ENCODE results near the gene XRN2. TPM values are rescaled to one million over a fixed set of nuclear protein-coding genes. Genes with fewer than 3 reads are reported as not detected.

Gene XRN2
- total RNA-seq, 1 experiment from 2014 or later: 122 TPM

GRCh38 chr20:21344961-21345360 lies 41.8 kb downstream of the XRN2 start:
- Histone ChIP-seq H3K4me1 (ENCODE audit: insufficient read depth, low read length, poor library complexity, severe bottlenecking) (peaks cover 7% of the 10 kb centered on the region), H3K36me3 (ENCODE audit: insufficient read depth, low read length, poor library complexity, severe bottlenecking) (peaks cover 73% of the 10 kb centered on the region), H3K27me3 (replicated peaks; ENCODE audit: insufficient read depth, low read depth, low read length, poor library complexity) (no peaks in the 10 kb centered on the region), H3K4me3 (ENCODE audit: low read depth, low read length, poor library complexity, severe bottlenecking) (no peak overlapping the region), H3K9me3 (ENCODE audit: low read depth, low read length, poor library complexity, severe bottlenecking) (no peaks in the 10 kb centered on the region), H3K27ac (ENCODE audit: low read depth, low read length, poor library complexity, severe bottlenecking) (peak overlapping the region; percentile 3)
- BruUV-seq (replicated peaks): no TSS peak
- ChIA-PET CTCF (no interaction called here), POLR2A (ENCODE audit: low non-redundant PET) (no interaction called here)
- TF ChIP-seq EZH2 (IDR thresholded peaks at IDR 0.05; ENCODE audit: borderline replicate concordance, low read depth, low read length, poor library complexity, severe bottlenecking) (no peak), CTCF (conservative IDR thresholded peaks at IDR 0.05; ENCODE audit: low read depth, low read length) (no peak)
- intact Hi-C loops (cut with micrococcal nuclease; ENCODE audit: unreplicated experiment): no loop called here
- no peak for DNase-seq (ENCODE audit: low spot score)

GRCh38 chr20:21352703-21353102 lies 49.6 kb downstream of the XRN2 start:
- H3K4me1 ChIP-seq (ENCODE audit: insufficient read depth, low read length, poor library complexity, severe bottlenecking): peaks cover 4% of the 10 kb centered on the region
- POLR2A ChIA-PET (ENCODE audit: low non-redundant PET): no interaction called here

GRCh38 chr20:21353236-21353635 lies 50.1 kb downstream of the XRN2 start:
- intact Hi-C loops (cut with micrococcal nuclease; ENCODE audit: unreplicated experiment): no loop called here
- Histone ChIP-seq H3K4me1 (ENCODE audit: insufficient read depth, low read length, poor library complexity, severe bottlenecking) (peaks cover 6% of the 10 kb centered on the region), H3K27ac (ENCODE audit: low read depth, low read length, poor library complexity, severe bottlenecking) (no peak overlapping the region), H3K27me3 (replicated peaks; ENCODE audit: insufficient read depth, low read depth, low read length, poor library complexity) (no peaks in the 10 kb centered on the region), H3K4me3 (ENCODE audit: low read depth, low read length, poor library complexity, severe bottlenecking) (no peak overlapping the region), H3K36me3 (ENCODE audit: insufficient read depth, low read length, poor library complexity, severe bottlenecking) (peaks cover 52% of the 10 kb centered on the region), H3K9me3 (ENCODE audit: low read depth, low read length, poor library complexity, severe bottlenecking) (no peaks in the 10 kb centered on the region)
- TF ChIP-seq EZH2 (IDR thresholded peaks at IDR 0.05; ENCODE audit: borderline replicate concordance, low read depth, low read length, poor library complexity, severe bottlenecking) (no peak), CTCF (conservative IDR thresholded peaks at IDR 0.05; ENCODE audit: low read depth, low read length) (no peak)
- BruUV-seq (replicated peaks): no TSS peak
- CTCF ChIA-PET: no interaction called here
- POLR2A ChIA-PET (ENCODE audit: low non-redundant PET): no interaction called here
- DNase-seq (ENCODE audit: low spot score): no peak

More at GRCh38 chr20:21352703-21353102, 49.6 kb downstream of the XRN2 start:
- CTCF ChIA-PET: no interaction called here
- Histone ChIP-seq H3K27me3 (replicated peaks; ENCODE audit: insufficient read depth, low read depth, low read length, poor library complexity) (no peaks in the 10 kb centered on the region), H3K36me3 (ENCODE audit: insufficient read depth, low read length, poor library complexity, severe bottlenecking) (peaks cover 51% of the 10 kb centered on the region), H3K4me3 (ENCODE audit: low read depth, low read length, poor library complexity, severe bottlenecking) (no peak overlapping the region), H3K27ac (ENCODE audit: low read depth, low read length, poor library complexity, severe bottlenecking) (no peak overlapping the region), H3K9me3 (ENCODE audit: low read depth, low read length, poor library complexity, severe bottlenecking) (no peaks in the 10 kb centered on the region)
- intact Hi-C loops (cut with micrococcal nuclease; ENCODE audit: unreplicated experiment): no loop called here
- no peak for TF ChIP-seq CTCF (conservative IDR thresholded peaks at IDR 0.05; ENCODE audit: low read depth, low read length)
- TF ChIP-seq EZH2 (IDR thresholded peaks at IDR 0.05; ENCODE audit: borderline replicate concordance, low read depth, low read length, poor library complexity, severe bottlenecking): no peak
- BruUV-seq (replicated peaks): no TSS peak
- peak; percentile 18 for DNase-seq (ENCODE audit: low spot score)

Data from A673 (cell line).